A549 (cell line): ENCODE results near the gene CYP20A1. TPM values are rescaled to one million over a fixed set of nuclear protein-coding genes. Genes with fewer than 3 reads are reported as not detected.
"Not testable (repeated sequence)": the region's sequence is repeated elsewhere in the genome, so short reads cannot be mapped to it uniquely, and the experiment has no call there.

ENCODE experiments used
- ATAC-seq, 2 experiments: fragments of 200-7000 bp in 1 of 2; fragments of >200 bp in 1 of 2; cut with Nextera tagmentation in 1 of 2; cut with Tn5 transposase in 1 of 2; 3 replicates each; pipeline versions ENCODE4 v1.8.0 to v1.9.1; 2018 to 2020; ENCODE audit warnings: mild to moderate bottlenecking in 1 of 2, moderate library complexity in 1 of 2
- CTCF ChIA-PET: fragments of 300-600 bp; sonication (Branson Sonifier 250); formaldehyde crosslinking; extraction: SDS; loops from one replicate; lab custom pipeline; 2021; ENCODE audit warnings: antibody characterized with exemption, inconsistent platforms; lab: Yijun Ruan, JAX
- POLR2A ChIA-PET: fragments of 350-600 bp; formaldehyde crosslinking; extraction: SDS; loops from one replicate; lab custom pipeline; 2021; ENCODE audit warnings: antibody characterized with exemption, inconsistent platforms; lab: Yijun Ruan, JAX
- DNase-seq, 2 experiments: peaks; one replicate each; pipeline versions ENCODE4 v3.0.0 to v3.0.0-alpha.2; 2011 to 2016; ENCODE audit warnings: low read depth in 1 of 2, low spot score in 1 of 2
- FAIRE-seq: peaks from 2 replicates; lab custom pipeline; 2011; peaks lifted over from hg19 to GRCh38; lab: Jason Lieb, UNC
- H3K27ac ChIP-seq, 2 experiments: fragments of >200 bp; sonication (Bioruptor Twin); formaldehyde crosslinking; 3 replicates each; pipeline ENCODE4 v1.5.1; 2016 to 2017
- H3K4me1 ChIP-seq: fragments of >200 bp; sonication (Bioruptor Twin); formaldehyde crosslinking; 3 replicates; pipeline ENCODE4 v1.6.1; 2016
- H3K4me2 ChIP-seq: fragments of >200 bp; sonication (Bioruptor Twin); formaldehyde crosslinking; 3 replicates; pipeline ENCODE4 v1.6.1; 2016
- H3K4me3 ChIP-seq: fragments of >200 bp; sonication (Bioruptor Twin); formaldehyde crosslinking; 3 replicates; pipeline ENCODE4 v1.5.1; 2016
- H3K9me3 ChIP-seq: fragments of >200 bp; sonication (Bioruptor Twin); formaldehyde crosslinking; 3 replicates; pipeline ENCODE4 v1.6.1; 2016
- BCL3 ChIP-seq: fragments of >200 bp; sonication (Bioruptor Twin); formaldehyde crosslinking; IDR thresholded peaks from 3 replicates; pipeline ENCODE4 v1.6.1; 2016
- BHLHE40 ChIP-seq: IDR thresholded peaks from 2 replicates; pipeline ENCODE4 v1.6.1; 2012; ENCODE audit warnings: low read depth, low read length, inconsistent platforms
- CEBPB ChIP-seq, 2 experiments: fragments of >200 bp in 1 of 2; sonication (Bioruptor Twin) in 1 of 2; formaldehyde crosslinking in 1 of 2; IDR thresholded peaks; 2 replicates each; pipeline ENCODE4 v1.6.1; 2012 to 2016
- CHD4 ChIP-seq: fragments of 200-600 bp; sonication (generic); IDR thresholded peaks from 2 replicates; pipeline ENCODE4 v1.6.1; 2016; ENCODE audit warnings: antibody characterized with exemption, mild to moderate bottlenecking, borderline replicate concordance
- CTCF ChIP-seq: fragments of >200 bp; sonication (Bioruptor Twin); formaldehyde crosslinking; IDR thresholded peaks from 3 replicates; pipeline ENCODE4 v1.5.1; 2016
- EHF ChIP-seq: fragments of 250-450 bp; sonication (Bioruptor Pico); IDR thresholded peaks from 2 replicates; pipeline ENCODE4 v1.5.0; 2020; ENCODE audit warnings: mild to moderate bottlenecking
- FOSL2 ChIP-seq, 2 experiments: fragments of 450-650 bp in 1 of 2; fragments of >200 bp in 1 of 2; sonication (Bioruptor Twin) in 1 of 2; formaldehyde crosslinking; IDR thresholded peaks; 2 replicates each; pipeline versions ENCODE4 v1.5.0 to v1.6.1; 2016 to 2020; ENCODE audit warnings: mild to moderate bottlenecking in 1 of 2, moderate library complexity in 1 of 2
- FOXS1 ChIP-seq: fragments of 250-450 bp; sonication (Bioruptor Pico); IDR thresholded peaks from 2 replicates; pipeline ENCODE4 v1.5.0; 2020; ENCODE audit warnings: mild to moderate bottlenecking, moderate library complexity
- HDAC2 ChIP-seq: fragments of 200-600 bp; sonication (generic); IDR thresholded peaks from 2 replicates; pipeline ENCODE4 v1.6.1; 2016
- HOXB13 ChIP-seq: fragments of 250-450 bp; sonication (Bioruptor Pico); IDR thresholded peaks from 2 replicates; pipeline ENCODE4 v1.5.0; 2020; ENCODE audit warnings: low read depth, mild to moderate bottlenecking, moderate library complexity
- JUNB ChIP-seq: fragments of >200 bp; sonication (Bioruptor Twin); formaldehyde crosslinking; IDR thresholded peaks from 2 replicates; pipeline ENCODE4 v1.6.1; 2016
- KDM1A ChIP-seq: fragments of 200-600 bp; sonication (generic); IDR thresholded peaks from 2 replicates; pipeline ENCODE4 v1.6.1; 2016; ENCODE audit warnings: low read depth, mild to moderate bottlenecking
- MAFK ChIP-seq: fragments of 450-650 bp; IDR thresholded peaks from 2 replicates; pipeline ENCODE4 v1.6.1; 2014; ENCODE audit not compliant: partially characterized antibody
- MAX ChIP-seq: IDR thresholded peaks from 2 replicates; pipeline ENCODE4 v1.6.1; 2012
- RAD21 ChIP-seq, 2 experiments: fragments of >200 bp in 1 of 2; sonication (Bioruptor Twin) in 1 of 2; formaldehyde crosslinking in 1 of 2; IDR thresholded peaks in 1 of 2; conservative IDR thresholded peaks in 1 of 2; 2 replicates in 1 of 2; 3 replicates in 1 of 2; pipeline ENCODE4 v1.6.1; 2012 to 2018; ENCODE audit warnings: inconsistent platforms in 1 of 2
- RCOR1 ChIP-seq: fragments of 150-350 bp; IDR thresholded peaks from 2 replicates; pipeline ENCODE4 v1.6.1; 2014; ENCODE audit warnings: antibody characterized with exemption, low read length, low read depth
- RFX5 ChIP-seq: fragments of 450-650 bp; IDR thresholded peaks from 2 replicates; pipeline ENCODE4 v1.7.1; 2014; ENCODE audit warnings: antibody characterized with exemption, mild to moderate bottlenecking, moderate library complexity
- SMC3 ChIP-seq: fragments of >200 bp; sonication (Bioruptor Twin); formaldehyde crosslinking; IDR thresholded peaks from 3 replicates; pipeline ENCODE4 v1.6.1; 2018; ENCODE audit warnings: inconsistent platforms
- ZC3H11A ChIP-seq: fragments of 450-650 bp; IDR thresholded peaks from 2 replicates; pipeline ENCODE4 v1.6.1; 2014; ENCODE audit warnings: antibody characterized with exemption, mild to moderate bottlenecking
- ZFP36 ChIP-seq: fragments of 450-650 bp; IDR thresholded peaks from 2 replicates; pipeline ENCODE4 v1.6.1; 2014; ENCODE audit warnings: borderline replicate concordance; ENCODE audit not compliant: partially characterized antibody
- ZNF302 ChIP-seq: fragments of 250-450 bp; sonication (Bioruptor Pico); IDR thresholded peaks from 2 replicates; pipeline ENCODE4 v1.9.0; 2021; ENCODE audit warnings: inconsistent platforms, mild to moderate bottlenecking, moderate library complexity
- ZSCAN20 ChIP-seq: fragments of 250-450 bp; sonication (Bioruptor Pico); IDR thresholded peaks from 2 replicates; pipeline ENCODE4 v1.8.0; 2022; ENCODE audit warnings: mild to moderate bottlenecking, moderate library complexity
- WGBS: methylation state at CpG from one replicate; pipeline ENCODE4 v1.1.6; 2017; ENCODE audit errors: missing lambda C conversion rate; 5-methylcytosine and 5-hydroxymethylcytosine counted together
- polyA plus RNA-seq, 4 experiments: library from polyadenylated mRNA; depleted of rRNA in 3 of 4; stranded (reverse); fragments of >200 nt; fragmentation: RNase III in 1 of 4; extraction: RNeasy Plus Mini Kit Qiagen cat#74134 plus additional on column Dnase treatment in 1 of 4; gene quantifications; 2 replicates in 3 of 4; 3 replicates in 1 of 4; pipeline ENCODE4 v1.2.3, GENCODE V29; 2011 to 2017

Gene CYP20A1
- polyA plus RNA-seq, 2 of the 4 experiments (the other 2 are of a cell fraction): 7.5 to 19.7 TPM

GRCh38 chr2:203201426-203201825 is 37.4 kb upstream of the CYP20A1 start:
- POLR2A ChIA-PET: no interaction called here

GRCh38 chr2:203209538-203209937 is 29.3 kb upstream of the CYP20A1 start:
- Histone ChIP-seq H3K27ac (no peak overlapping the region), H3K4me2 (no peak overlapping the region), H3K9me3 (no peaks in the 10 kb centered on the region), H3K4me1 (no peaks in the 10 kb centered on the region), H3K4me3 (no peak overlapping the region)
- DNase-seq (no peak), FAIRE-seq (no peak), ATAC-seq (no peak)
- CTCF ChIA-PET: interaction anchor here (0.6 kb wide), 1 partner anchor 1887 kb away, joined by 4 read pairs; no protein-coding TSS in a partner anchor
- POLR2A ChIA-PET: no interaction called here
- TF ChIP-seq MAX (no peak), CHD4 (no peak)
- WGBS: 88% methylated on average over 1 of the region's 1 CpG

More at GRCh38 chr2:203201426-203201825, 37.4 kb upstream of the CYP20A1 start:
- no peak for ATAC-seq
- WGBS: 88% methylated on average over 5 of the region's 5 CpGs
- no peak for DNase-seq
- no peak overlapping the region for H3K4me2 ChIP-seq
- no peak for TF ChIP-seq JUNB
- TF ChIP-seq RCOR1: no peak
- no peak for TF ChIP-seq ZC3H11A
- no peak for TF ChIP-seq HOXB13 (CRISPR knock-in tag)
- no peak for TF ChIP-seq EHF (CRISPR knock-in tag)
- TF ChIP-seq BCL3: no peak
- TF ChIP-seq FOSL2 (IDR thresholded peaks at IDR 0.05): no peak
- TF ChIP-seq FOSL2 (CRISPR knock-in tag; IDR thresholded peaks at IDR 0.05): no peak
- no peak for TF ChIP-seq ZNF302 (CRISPR knock-in tag)
- TF ChIP-seq FOXS1 (CRISPR knock-in tag): no peak
- TF ChIP-seq RFX5: no peak
- TF ChIP-seq BHLHE40: no peak
- no peak for TF ChIP-seq MAFK
- TF ChIP-seq CEBPB (IDR thresholded peaks at IDR 0.05): no peak
- no peak for TF ChIP-seq KDM1A
- no peak for TF ChIP-seq ZSCAN20 (CRISPR knock-in tag)
- no peaks in the 10 kb centered on the region for H3K9me3 ChIP-seq
- H3K27ac ChIP-seq: no peak overlapping the region
- FAIRE-seq: no peak
- CTCF ChIA-PET: interaction anchor here (1.1 kb wide), 1 partner anchor 253 kb away, joined by 3 read pairs; no protein-coding TSS in a partner anchor
- no peak overlapping the region for H3K4me3 ChIP-seq
- no peaks in the 10 kb centered on the region for H3K4me1 ChIP-seq

GRCh38 chr2:203225423-203226039 is 13.3 kb upstream of the CYP20A1 start:
- WGBS: 93% methylated on average over 2 of the region's 2 CpGs
- FAIRE-seq (no peak), ATAC-seq (peak in 1 of 2 experiments; percentile 90; a peak in 4 of 6 replicates), DNase-seq (peak in 1 of 2 experiments; percentile 36)
- Histone ChIP-seq H3K4me3 (no peak overlapping the region), H3K27ac (no peak overlapping the region), H3K4me1 (no peaks in the 10 kb centered on the region), H3K9me3 (no peaks in the 10 kb centered on the region), H3K4me2 (no peak overlapping the region)
- ChIA-PET CTCF (interaction anchor here (1.1 to 2.8 kb wide), 7 partner anchors 11 to 589 kb away, joined by 3 to 16 read pairs (median 6); partner anchors contain the start of gene CYP20A1), POLR2A (interaction anchor here (2.2 kb wide), 1 partner anchor 13 kb away, joined by 11 read pairs; the partner anchor contains the start of gene CYP20A1)
- TF ChIP-seq SMC3: peak; percentile 71
- peak; percentile 56 to 61; a peak in 4 of 5 replicates for TF ChIP-seq RAD21 (conservative IDR thresholded peaks at IDR 0.05 in 1 of 2, IDR thresholded peaks at IDR 0.05 in 1 of 2)
- peak; percentile 62 for TF ChIP-seq CTCF
- no peak for TF ChIP-seq ZFP36
- TF ChIP-seq HDAC2: no peak

- H3K4me3 ChIP-seq, H3K27ac ChIP-seq, ATAC-seq, H3K9me3 ChIP-seq, H3K4me1 ChIP-seq, DNase-seq, H3K4me2 ChIP-seq, FAIRE-seq, POLR2A ChIA-PET: not testable (repeated sequence)
- WGBS: 85% methylated on average over 2 of the region's 2 CpGs
- CTCF ChIA-PET: interaction anchor here (0.8 to 1.6 kb wide), 2 partner anchors 10 to 224 kb away, joined by 3 to 5 read pairs; no protein-coding TSS in a partner anchor
These were observed 9.1 kb upstream of the CYP20A1 start for GRCh38 chr2:203229674-203230073.
